Hepatocyte (in vitro differentiated cells): ENCODE results near the gene ADAMTS2.

ENCODE experiments used
- CTCF ChIP-seq: fragments of 200-600 bp; sonication (generic); IDR thresholded peaks from 2 replicates; pipeline ENCODE4 v1.5.1; 2016; ENCODE audit warnings: antibody characterized with exemption, mild to moderate bottlenecking; ENCODE audit not compliant: poor library complexity
- EZH2 ChIP-seq: fragments of 200-600 bp; sonication (generic); IDR thresholded peaks from 2 replicates; pipeline ENCODE4 v1.6.1; 2016; ENCODE audit warnings: antibody characterized with exemption, mild to moderate bottlenecking, borderline replicate concordance
- EZH2phosphoT487 ChIP-seq: fragments of 200-600 bp; sonication (generic); IDR thresholded peaks from one replicate; pipeline ENCODE4 v1.6.1; 2018; ENCODE audit warnings: antibody characterized with exemption, mild to moderate bottlenecking, low read depth, moderate library complexity; ENCODE audit not compliant: unreplicated experiment, severe bottlenecking

GRCh38 chr5:179230061-179230461, 115.2 kb downstream of the ADAMTS2 start:
- TF ChIP-seq CTCF (no peak), EZH2 (no peak), EZH2phosphoT487 (no peak)
